GM19455 (cell line): Measurements from ENCODE around the gene FUT8.

Source experiments
- ATAC-seq: cut with Tn5 transposase; IDR thresholded peaks from one replicate; pipeline ENCODE4 v1.9.1; 2021; ENCODE audit not compliant: unreplicated experiment

Gene FUT8

DNA sequence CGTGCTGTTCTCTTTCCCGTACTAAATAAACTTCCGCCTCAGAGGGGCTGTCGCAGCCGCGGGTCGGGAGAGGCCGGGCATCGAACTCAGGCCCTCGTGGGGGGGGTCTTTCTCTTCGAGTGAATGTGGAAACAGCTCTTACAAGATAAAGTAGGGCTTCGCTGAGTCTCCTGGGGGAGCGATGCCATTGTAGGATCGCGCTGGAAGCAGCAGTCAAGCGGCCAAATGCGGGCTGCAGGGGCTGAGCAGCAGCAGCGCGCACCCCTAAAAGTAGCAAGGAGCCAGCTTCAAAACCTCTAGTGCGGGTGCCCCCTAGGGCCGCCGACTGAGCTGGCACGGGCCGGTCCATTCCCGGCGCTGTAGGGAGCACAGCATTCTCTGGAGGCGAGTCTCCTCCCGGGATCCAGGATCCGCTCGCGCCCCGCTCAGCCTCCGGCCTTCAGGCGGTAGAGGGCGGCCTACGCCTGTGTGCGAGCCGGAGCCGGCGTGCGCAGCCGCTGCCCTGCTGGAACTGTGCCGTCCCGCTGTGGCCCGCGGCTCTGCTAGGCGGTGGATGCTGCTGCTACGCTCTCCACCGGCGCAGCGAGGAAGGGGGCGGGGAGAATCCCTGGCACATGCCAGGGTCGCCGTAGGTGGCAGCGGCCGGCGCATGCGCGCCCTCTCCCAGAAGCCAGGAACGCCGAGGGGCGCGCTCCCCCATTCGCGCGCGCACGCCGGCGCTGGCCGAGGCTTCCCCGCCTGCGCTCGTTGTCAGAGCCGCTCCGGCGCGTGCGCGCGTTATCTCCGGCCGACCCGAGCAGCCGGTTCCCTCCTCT, at the start of gene FUT8:
TSS of gene FUT8 (plus strand) at position 699 of the 815 bp plus-strand sequence. CDS start 148,834 bp downstream, outside the sequence.
- ATAC-seq: peak; percentile 69

GRCh38 chr14:65366802-65367565, 45.5 kb upstream of the FUT8 start:
- ATAC-seq: no peak

GRCh38 chr14:65369560-65369959, 43.0 kb upstream of the FUT8 start:
- no peak for ATAC-seq

DNA sequence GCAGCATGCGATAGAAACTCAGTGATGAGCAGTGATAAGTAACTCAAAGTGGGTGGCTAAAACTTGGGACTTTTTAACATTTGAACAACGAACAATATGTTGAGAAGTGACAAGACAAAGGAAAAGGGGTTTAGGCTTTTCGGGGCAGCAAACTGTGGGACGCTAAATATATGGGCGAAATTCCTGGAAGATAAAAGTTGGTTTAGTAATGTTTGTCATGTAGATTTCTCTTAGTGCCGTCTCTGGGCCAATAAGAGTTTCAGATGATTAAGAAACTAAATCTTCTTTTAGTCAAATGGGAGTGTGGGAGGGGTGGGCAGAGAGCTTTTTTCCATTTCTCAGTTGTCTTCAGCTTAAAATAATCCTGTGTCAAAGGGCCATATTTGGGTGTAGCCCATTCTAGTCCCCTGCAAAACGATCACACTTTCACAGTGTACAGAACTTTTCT, 41.7 kb upstream of the FUT8 start:
- no peak for ATAC-seq

GRCh38 chr14:65371784-65372183, 40.7 kb upstream of the FUT8 start:
- ATAC-seq: no peak

DNA sequence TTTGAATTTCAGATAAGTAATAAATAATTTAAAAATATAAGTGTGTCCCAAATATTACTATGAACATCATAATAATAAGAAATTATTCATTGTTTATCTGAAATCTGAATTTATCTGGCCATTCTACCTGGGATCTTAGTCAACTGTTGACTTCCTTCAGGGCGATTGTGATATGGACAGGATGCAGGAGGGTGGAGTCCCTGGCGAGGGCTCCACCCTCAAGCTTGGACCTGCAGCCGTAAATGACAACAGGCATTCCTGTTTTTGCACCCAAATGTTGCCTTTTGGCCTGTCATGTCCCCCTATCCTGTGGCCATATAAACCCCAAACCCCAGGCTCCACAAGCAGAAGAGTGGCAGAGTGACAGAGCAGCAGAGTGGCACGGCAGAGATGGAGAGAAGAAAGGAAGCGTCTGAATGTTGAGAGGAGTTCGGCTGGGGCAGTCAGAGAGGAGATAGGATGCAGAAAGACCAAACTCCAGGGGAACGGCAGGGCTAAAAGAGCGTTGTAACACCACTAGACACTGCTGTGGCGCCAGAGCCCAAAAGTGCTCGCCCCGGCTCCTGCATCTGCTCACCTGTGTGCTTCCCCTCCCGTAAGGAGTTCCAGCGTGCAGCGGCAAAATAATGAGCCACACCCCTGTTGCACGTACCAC, 39.4 kb upstream of the FUT8 start:
- no peak for ATAC-seq

DNA sequence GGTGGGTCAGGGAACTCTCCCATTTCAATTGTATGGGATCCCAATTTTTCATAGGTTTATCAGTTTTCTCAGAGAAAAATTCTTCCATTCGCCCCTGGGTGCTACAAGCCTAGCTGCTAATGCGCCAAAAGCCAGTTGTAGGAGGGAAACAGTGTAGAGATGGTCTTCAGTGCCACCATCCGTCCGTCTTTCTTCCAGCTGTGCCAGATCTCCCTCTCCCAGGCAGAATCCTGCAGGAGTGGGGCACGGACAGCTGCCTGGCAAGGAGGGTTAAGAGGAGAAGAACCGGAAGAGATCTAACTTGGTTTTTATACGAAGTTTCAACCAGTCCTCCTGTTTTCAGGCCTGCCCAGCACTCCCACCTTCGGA, 38.9 kb upstream of the FUT8 start:
- ATAC-seq: no peak

DNA sequence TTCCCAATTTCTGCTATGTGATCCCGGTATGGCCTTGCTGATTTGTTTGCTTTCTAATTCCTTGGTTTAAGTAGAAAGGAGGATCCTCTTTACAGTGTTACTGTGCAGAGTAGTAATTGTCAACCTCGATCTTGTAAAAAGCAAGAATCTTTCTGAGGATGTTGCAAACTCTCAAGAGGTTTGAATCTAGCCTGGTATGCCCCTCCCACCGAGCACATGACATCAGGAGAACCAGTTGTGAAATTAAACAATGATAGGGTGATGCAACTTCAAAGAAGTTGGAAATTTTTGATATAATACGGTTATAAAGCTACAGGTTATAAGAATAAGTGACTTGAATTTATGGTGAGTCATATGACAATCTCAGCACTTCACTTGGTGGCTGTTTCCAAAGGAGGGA, 35.0 kb upstream of the FUT8 start:
- ATAC-seq: no peak

DNA sequence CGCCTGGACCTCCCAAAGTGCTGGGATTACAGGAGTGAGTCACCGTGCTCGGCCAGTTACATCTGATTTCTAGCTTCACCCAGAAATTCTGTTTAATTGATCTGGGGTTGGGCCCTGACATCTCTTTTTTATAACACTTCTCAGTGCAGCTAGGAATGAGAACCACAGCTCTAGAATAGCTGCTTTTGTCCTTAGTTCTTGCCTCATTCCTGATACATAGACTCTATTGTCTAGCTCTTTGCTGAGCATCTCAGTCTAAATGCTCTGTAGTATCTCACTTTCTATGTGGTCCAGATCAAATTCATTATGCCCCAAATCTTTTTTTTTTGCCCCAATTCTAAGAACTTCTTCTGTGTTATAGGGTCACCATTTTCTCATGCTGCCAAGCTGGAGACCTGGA, 29.9 kb upstream of the FUT8 start:
- ATAC-seq: no peak

DNA sequence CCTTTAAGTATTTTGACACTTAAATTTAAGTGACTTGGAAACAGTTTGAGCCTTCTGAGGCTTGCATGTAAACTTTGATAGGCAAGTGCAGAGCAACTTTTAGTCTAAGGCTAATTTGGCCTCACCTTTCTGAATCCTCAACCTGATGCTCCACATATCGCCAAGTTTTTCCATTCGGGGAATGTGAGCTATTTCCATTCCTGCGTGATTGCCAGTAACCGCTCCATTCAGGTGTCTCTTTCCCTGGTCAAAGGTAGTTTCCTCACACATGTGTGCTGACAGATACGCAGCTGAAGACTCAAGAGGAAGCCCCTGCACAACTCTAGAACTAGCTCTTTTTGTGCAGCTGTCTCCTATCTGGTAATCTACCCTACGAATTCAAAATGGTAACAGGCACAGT, 25.4 kb upstream of the FUT8 start:
- no peak for ATAC-seq

- ATAC-seq: no peak
Measured at GRCh38 chr14:65387628-65388027, 24.9 kb upstream of the FUT8 start.

- no peak for ATAC-seq
Measured at GRCh38 chr14:65392296-65392695, 20.2 kb upstream of the FUT8 start.

- ATAC-seq: no peak
Measured at GRCh38 chr14:65396082-65396910, 16.2 kb upstream of the FUT8 start.

GRCh38 chr14:65403231-65403630, 9.3 kb upstream of the FUT8 start:
- no peak for ATAC-seq

DNA sequence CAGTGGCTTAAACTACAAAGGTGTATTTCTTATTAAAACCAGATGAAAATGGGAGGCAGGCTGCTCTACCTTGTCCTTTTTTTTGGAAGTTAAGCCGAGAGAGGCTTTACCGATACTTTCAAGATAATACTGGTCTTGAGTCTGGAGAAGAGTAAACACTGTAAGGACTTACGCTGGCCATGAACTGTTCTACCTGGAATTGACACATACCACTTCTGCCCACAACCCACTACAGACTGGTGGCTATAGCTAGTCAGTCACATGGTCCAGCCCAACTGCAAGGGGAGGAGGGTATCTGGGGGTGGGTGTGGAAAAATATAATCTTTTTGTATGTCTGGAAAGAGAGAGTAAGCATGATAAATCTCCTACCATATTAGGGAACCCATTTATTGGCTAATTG, 4.4 kb upstream of the FUT8 start:
- no peak for ATAC-seq

DNA sequence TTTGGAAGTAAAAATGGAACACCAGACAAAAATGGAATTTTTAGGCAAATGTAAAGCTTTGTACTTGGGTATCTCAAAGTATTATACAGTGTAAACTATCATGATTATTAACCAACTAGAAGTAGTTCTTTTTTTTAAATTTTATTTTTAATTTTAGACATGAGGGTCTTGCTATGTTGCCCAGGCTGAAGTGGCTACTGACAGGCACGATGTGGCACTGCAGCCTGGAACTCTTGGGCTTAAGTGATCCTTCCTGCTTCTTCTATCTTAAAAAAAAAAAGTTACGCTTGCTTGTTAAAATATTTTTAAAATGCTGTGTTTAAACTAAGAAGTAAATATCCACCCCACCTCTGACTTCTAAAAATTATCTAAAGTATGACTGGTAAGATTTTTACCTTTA, 1.9 kb upstream of the FUT8 start:
- ATAC-seq: no peak

- peak; percentile 53 for ATAC-seq
Measured at GRCh38 chr14:65411656-65412031, 886 bp upstream of the FUT8 start.

- peak; percentile 49 for ATAC-seq
Measured at GRCh38 chr14:65412856-65413738, 567 bp downstream of the FUT8 start.

DNA sequence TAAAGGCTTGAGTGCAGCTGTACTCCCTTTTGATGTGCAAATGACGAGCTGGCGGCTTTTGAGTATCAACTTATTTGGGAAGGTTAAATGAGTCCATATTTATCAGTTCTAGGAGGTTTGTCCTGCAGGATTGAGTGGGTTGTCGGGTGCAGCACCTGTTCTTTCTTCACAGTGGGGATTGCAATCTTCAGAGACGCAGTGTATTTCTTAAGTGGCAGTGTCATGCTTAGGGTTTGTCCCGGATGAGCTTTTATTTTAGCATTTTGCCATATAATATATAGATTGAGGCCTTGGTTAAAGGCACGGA, 1.2 kb downstream of the FUT8 start:
- no peak for ATAC-seq

- no peak for ATAC-seq
Measured at GRCh38 chr14:65414961-65415589, 2.5 kb downstream of the FUT8 start.
